Omental fat pad (tissue), 4 donors: Measurements from ENCODE around the gene CMIP. TPM values are rescaled to one million over a fixed set of nuclear protein-coding genes. Genes with fewer than 3 reads are reported as not detected.

Experiments
- ATAC-seq: fragments of 150-250 bp; one replicate; pipeline ENCODE4 v1.9.1; 2016; ENCODE audit warnings: mild to moderate bottlenecking, moderate library complexity; ENCODE audit not compliant: low FRiP score
- DNase-seq: peaks from one replicate; pipeline ENCODE4 v3.0.0-alpha.2; 2019; ENCODE audit warnings: low spot score
- total RNA-seq, 4 donors: library from RNA; depleted of rRNA; stranded (reverse); fragments of >200 nt; gene quantifications; one replicate each; pipeline ENCODE4 v1.1.0, GENCODE V29; 2016
- TF ChIP-seq, protein P1 (sequence below), 3 donors: fragments of 450-650 bp; IDR thresholded peaks; one replicate each; pipeline ENCODE4 v1.5.1; 2016 to 2017; ENCODE audit warnings: antibody characterized with exemption in 3 of 3, mild to moderate bottlenecking in 3 of 3, moderate library complexity in 2 of 3

Gene CMIP
- 10 to 100 TPM; 15.8 to 52.8 (median 32.0) TPM for total RNA-seq

DNA sequence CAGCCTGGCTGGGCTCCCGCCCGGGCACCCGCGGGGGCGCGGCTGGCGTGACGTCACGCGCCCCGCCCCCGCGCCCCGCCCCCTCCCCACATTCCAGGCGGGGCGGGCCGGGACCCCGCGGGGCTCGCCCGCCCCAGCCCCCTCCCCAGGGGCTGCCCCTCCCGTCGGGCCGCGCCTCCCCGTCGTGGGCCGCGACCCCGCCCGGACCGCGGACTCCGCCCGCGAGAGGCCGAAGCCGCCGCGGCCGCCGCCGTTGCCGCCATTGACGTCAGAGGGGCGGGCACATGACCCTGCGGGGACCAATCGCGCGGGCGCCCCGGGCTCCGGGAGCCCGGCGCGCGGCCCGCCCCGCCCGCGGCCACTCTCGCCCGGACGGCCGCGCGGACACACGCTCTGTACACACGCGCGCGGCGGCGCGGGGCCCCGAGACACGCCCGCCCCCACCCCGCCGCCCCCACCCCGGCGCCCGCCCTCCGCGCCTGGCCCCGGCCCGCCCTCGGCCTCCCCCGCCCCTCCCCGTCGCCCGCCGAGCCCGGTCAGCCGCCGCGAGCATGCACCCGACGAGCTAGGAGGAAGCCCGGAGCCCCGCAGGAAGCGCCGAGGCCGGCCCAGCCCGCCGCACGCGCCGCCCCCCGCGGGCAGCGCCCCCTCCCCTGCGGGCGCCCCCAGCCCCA is at the start of gene CMIP:
Gene CMIP (plus strand): TSS at position 361 of the 674 bp plus-strand sequence.
- TF ChIP-seq, protein P1, sequence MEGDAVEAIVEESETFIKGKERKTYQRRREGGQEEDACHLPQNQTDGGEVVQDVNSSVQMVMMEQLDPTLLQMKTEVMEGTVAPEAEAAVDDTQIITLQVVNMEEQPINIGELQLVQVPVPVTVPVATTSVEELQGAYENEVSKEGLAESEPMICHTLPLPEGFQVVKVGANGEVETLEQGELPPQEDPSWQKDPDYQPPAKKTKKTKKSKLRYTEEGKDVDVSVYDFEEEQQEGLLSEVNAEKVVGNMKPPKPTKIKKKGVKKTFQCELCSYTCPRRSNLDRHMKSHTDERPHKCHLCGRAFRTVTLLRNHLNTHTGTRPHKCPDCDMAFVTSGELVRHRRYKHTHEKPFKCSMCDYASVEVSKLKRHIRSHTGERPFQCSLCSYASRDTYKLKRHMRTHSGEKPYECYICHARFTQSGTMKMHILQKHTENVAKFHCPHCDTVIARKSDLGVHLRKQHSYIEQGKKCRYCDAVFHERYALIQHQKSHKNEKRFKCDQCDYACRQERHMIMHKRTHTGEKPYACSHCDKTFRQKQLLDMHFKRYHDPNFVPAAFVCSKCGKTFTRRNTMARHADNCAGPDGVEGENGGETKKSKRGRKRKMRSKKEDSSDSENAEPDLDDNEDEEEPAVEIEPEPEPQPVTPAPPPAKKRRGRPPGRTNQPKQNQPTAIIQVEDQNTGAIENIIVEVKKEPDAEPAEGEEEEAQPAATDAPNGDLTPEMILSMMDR (IDR thresholded peaks at IDR 0.05) = no peak
- DNase-seq (peak; percentile 53), ATAC-seq (peak; percentile 87)

DNA sequence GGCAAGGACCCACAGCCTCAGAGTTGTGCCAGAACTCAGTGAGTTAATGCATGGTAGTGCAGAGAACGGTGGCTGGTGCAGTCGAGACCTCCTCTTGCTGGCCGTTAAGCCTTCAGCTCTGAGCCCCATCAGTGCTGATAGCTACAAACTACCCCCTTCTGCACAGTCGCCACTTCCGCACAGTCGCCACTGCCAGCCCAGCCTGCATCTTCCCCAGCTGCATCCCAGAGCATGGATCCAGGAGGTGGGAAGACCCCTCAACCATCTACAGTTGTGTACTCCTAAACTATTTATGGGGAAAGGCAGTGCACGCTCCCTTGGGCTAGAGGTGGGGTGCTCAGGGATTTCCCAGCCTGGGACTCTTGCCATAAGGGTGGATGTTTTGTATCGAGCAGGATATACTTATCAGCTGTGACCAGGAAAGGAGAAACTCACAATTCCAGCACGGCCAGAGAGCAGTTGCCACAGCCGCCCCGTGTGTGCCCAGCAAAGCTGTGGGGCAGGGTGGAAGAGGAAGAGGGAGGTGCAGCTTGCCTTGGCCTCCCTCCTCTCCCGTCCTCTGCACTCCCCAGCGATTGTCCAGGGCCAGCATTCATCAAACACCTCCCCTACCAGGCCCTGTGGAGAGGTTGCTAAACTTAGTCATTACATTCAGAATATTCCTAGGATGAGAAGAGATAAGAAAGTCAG is 49.5 kb upstream of the CMIP start:
- TF ChIP-seq, protein P1 (IDR thresholded peaks at IDR 0.05) = no peak
- ATAC-seq (peak; percentile 45), DNase-seq (no peak)

DNA sequence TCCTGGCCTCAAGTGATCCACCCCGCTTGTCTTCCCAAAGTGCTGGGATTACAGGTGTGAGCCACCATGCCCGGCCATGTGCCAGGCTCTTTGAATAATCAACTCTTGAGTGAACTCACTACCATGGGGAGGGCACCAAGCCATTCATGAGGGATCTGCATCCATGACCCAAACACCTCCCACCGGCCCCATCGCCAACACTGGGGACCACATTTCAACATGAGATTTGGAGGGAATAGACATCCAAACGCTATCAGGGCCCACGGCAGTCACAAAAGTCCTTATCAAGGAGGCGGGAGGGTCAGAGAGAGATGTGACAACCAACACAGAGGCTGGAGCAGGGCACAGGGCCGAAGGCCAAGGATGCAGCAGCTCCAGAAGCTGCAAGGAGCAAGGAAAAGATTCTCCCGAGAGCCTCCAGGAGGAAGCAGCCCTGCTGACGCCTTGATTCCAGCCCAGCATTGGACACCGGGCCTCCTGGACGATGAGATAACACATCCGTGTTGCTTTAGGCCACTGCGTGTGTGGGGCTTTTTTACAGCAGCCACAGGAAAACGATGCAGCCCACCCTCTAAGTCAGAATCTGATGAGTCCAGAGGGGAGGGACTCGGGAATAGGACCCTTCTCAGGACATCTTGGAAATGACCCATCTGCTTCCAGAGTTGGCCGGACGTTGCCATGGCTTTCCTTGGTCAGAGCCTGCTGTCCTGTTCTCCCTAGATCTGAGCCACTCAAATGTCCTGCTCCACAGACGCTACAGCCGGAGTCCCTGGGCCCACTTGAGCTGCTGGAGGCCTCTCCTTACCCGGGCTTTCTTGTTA is 47.3 kb upstream of the CMIP start:
- no peak for DNase-seq
- TF ChIP-seq, protein P1 (IDR thresholded peaks at IDR 0.05) = no peak

DNA sequence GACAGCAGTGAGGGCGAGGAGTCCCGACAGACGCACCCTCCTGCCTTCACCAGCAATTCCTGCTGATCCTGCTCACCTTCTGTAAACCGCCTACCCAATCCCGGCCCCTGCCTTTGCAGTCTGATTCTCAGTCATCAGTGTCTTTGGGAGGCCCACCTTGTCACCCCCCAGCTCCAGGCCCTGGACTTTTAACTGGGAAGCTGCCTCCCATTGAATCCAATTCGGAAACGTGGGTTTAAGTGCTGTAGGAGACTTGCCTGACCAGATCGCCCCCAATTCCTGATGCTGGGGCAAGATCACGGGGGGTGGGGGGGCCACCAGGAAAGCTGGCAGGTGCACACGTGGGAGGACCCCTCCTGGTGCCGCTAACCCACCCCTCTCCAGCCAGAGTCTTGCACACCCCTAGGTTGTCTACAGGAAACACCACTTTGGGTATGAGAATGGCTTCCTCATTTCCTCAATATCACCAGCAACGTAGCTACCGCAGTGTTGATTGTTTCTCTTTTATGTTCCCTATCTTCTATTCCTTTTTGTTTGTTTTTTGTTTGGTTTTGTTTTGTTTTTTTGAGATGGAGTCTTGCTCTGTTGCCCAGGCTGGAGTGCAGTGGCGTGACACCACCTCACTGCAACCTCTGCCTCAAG is 46.6 kb upstream of the CMIP start:
- TF ChIP-seq, protein P1 (IDR thresholded peaks at IDR 0.05) = no peak
- DNase-seq = no peak
- no peak for ATAC-seq

More for the DNA sequence above, 47.3 kb upstream of the CMIP start:
- ATAC-seq = no peak

DNA sequence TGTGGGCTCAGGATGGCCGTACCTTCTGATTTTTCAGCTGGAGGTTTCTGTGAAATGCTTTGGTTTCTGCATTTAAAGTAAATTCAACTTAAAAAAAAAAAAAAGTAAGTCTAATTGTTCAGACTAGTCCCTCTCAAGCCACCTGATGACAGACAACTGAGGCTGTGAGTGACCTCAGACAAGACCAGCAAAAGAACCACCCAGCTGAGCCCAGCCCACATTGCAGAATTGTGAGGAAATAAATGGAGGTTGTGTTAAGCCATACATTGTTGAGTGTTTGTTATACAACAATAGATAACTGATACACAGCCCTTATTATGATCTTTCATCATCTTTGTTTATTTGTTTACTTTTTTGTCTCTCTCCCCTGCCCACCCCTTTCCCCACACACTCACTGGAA is 44.7 kb upstream of the CMIP start:
- TF ChIP-seq, protein P1 (IDR thresholded peaks at IDR 0.05) = no peak

DNA sequence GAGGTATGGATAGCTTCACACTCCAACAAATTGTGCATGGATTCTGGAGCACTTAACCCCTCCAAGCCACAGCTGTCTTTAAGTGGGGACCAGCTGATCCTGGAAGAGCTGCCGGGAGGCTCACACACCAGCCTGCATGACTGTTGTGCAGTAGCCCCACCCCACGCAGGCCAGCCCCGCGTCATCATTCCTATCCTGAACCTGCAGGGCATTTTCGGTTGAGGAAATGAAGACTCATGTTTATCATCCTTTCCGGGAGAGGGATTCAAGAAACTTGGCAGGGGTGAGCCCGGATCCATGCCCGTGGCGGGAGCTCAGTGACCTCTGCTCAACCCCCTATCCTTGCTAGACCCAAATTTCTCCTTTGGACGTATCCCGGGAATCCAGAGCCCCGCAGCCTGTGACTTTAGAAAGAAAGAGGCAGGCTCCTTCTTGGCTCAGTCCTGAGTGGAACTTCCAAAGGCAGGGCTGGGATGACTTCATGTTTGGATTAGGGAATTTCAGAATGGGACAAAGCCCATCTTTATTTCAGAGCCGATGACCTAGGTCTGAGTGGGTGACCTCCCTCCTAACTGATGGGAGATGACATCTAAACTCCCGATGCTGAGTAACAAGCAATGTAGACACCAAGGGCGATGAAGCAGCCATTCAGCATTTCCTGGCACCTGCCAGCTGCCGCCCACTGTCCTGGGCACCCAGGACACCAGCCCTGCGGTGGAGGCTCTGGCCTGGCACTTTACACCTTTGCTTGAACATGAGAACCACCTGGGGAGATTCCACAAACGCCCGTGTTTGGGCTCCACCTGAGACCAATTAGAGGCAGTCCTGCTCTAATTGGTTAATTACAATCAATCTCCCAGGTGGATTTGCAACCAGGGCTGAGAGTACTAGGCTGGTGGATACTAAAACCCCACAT is 43.3 kb upstream of the CMIP start:
- ATAC-seq = peak; percentile 42
- TF ChIP-seq, protein P1 (IDR thresholded peaks at IDR 0.05) = no peak
- DNase-seq = no peak

More for the DNA sequence above, 44.7 kb upstream of the CMIP start:
- ATAC-seq (no peak), DNase-seq (no peak)
